HS-5 (cell line): ENCODE results near the gene ANKS6.

ENCODE experiments used
- DNase-seq: peaks from one replicate; pipeline ENCODE4 v3.0.0-alpha.2; 2012; ENCODE audit warnings: low read depth

Gene ANKS6

DNA sequence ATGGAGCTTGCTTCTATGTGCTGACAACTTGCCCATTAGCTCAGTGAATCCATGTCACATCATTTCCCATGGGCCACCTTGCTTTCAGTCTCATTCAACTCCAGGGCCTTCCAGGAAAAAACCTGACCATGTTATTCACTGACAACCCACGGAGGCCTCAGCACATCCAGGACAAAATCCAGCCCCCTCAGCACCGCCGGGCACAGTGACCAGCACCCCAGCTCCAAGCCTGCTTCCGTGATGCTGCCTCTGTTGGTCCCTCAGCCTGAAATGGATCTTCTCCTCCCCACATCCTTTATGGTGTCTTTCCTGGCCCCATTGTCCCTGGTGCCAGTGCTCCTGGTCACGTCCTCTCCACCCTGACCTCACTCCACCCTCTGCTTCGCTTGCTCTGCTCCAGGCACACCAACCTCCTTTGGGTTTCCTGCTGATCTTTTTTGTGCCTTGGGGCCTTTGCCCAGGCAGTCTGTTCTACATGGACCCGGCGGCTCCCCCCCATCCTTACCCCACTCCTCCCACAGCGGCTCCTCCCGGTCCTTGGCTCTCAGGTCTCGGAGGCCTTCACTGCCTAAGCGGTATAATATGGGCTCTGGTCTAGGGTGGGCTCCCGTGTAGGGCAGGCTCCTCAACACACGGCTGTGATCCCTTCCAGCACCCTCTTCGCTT is 25.0 kb downstream of the ANKS6 start:
- no peak for DNase-seq

DNA sequence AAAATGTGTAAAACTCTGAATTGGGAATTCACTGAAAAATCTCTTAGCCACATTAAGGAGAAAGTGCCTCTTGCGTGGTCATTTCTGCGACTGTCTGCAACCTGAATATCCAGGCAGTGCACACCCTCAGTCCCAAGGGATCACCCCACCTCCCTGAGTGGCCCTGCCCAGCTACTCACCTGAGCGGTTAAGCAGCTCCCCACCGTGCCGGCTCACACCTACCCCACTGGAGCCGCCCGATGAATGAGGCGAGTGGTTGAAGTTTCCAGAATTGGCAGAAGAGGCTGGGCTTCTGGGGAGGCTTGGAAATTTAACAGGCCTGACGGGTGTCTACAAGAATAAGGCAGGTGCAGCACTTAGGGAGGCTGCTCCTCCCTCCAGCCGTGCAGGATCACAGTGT is 25.6 kb downstream of the ANKS6 start:
- no peak for DNase-seq

DNA sequence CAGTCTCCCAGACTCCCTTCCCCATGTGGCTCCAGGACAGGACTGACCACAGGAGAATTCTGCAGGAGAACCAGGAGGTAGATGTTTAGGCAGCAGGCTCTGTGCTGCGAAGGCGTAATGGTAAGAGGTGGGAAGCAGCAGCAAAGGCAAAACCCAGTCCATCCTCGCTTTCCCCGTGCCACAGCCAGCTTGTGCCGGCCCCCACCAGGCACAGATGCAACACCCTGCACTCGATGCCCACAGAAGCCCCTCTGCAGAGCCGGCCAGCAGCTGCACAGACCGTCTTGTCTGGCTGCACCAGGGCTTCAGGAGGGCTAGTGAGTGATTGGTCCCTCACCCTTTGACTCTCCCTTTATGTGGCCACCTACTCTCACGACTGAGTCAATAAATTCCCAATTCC is 28.0 kb downstream of the ANKS6 start:
- no peak for DNase-seq

DNA sequence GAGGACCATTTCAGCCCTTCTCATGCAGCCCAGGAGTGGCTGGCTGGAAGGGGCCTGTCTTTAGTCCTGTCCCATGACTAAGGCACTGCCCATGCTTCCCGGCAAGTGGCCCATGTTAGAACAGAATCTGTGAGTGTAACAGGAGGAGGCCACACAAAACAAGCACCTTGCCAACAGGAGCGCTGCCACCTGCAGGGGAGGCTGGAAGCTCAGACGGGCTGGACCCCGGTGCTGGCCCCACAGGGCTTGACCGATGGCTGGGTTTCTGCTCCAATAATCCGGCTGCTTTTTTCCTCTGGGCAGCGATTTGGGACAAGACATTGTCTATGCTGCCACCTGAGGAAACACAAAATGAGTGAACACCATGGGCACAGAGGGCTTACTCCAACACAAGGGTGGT is 28.4 kb downstream of the ANKS6 start:
- no peak for DNase-seq

DNA sequence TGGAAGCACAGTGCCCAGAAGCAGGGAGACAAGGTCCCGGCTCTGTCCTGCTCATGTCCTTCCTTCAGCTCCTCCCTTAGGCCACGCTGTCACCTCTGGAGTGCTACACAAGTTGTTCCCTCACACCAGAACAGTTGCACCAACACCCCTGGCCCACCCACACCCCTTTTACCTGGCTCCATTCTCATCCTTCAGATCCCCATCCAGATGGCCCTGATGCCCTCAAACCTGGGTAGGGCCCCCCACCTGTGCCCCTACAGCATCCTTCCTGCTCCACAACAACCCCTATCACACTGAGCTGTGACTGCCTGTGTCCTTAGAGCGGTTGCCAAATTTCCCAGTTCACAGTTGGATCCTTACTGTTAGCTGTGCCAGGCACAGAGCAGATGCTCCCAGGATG is 29.2 kb downstream of the ANKS6 start:
- DNase-seq: no peak

DNA sequence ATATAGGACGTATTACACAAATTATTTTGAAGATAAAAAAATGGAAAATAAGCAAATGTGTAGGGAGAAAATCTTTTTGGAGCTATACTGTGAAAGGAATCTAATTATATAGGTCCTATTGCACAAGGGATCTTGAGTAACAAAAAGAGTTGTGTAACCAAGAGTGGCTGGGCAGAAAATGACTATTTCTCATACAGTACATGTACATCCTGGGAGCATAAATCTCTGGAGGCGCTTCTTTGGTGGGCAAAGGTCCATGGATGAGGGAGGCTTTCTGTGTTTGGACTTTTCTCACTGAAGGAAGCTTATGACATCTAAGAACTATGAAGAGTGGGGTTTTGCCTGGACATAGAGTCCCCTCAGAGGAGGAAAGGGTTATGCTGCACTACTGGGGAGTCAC is 29.8 kb downstream of the ANKS6 start:
- no peak for DNase-seq

DNA sequence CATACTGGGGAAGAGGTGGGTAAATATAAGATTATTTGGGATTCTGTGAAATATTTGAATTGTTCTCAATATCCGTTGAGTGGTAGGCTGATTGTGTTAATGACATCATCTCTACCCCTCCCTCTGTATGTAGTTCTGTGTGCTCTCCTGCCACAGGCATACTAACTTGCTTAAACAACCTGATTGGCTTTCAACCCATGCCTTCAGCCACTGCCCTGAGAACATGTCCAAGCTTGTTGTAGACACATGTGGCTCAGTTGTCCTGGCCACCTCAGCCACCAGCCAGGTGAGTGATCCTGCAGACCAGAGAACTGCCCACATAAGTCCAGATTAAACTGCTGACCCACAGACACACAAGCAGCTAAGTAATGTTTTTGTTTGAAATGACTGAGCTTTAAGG is 31.1 kb downstream of the ANKS6 start:
- no peak for DNase-seq

DNA sequence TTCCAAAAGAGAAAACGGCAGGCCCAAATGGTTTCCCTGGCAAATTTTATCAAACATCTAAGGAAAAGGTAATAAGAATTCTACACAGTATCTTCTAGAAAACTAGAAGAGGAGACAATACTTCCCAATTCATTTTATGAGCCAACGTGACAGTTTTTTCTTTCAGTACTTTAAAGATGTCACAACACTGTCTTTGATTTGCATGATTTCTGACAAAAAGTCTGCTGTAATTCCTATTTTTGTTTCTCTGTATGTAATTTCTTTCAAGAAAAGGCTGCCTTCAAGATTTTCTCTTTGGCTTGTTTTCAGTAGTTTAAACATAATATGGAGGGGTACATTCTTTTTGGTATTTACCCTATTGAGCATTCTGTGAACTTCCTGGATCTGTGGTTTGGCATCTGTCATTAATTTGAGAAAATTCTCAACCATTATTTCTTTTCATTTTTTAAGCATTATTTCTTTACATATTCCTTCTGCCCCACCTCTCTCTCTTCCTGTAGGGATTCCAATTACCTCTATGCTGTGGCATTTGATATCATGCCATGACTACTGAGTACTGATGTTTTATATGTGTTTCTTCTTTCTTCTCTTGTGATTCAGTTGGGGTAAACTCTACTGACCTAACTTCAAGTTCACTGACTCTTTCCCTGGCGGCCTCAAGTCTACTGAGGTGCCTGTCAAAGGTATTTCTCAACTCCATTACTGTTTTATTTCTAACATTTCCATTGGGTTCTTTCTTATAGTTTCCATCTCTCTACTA is 32.2 kb downstream of the ANKS6 start:
- no peak for DNase-seq

DNA sequence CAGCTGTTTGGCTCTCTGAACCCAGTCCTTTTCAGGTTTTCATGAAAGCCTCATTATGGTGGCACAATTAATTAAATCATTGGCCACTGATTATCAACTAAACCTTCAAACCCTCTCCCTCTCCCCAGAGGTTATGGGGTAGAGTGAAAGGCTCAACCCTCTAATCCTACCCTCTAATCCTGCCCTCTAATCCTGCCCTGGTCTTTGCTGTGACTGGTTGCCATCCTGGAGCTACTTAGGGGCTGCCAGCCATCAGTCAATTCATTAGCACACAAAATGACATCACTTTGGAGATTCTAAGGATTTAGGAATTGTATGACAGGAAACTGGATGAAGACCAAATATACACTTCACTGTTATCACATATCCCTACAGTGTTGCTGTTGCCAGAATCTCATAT is 36.1 kb downstream of the ANKS6 start:
- no peak for DNase-seq

DNA sequence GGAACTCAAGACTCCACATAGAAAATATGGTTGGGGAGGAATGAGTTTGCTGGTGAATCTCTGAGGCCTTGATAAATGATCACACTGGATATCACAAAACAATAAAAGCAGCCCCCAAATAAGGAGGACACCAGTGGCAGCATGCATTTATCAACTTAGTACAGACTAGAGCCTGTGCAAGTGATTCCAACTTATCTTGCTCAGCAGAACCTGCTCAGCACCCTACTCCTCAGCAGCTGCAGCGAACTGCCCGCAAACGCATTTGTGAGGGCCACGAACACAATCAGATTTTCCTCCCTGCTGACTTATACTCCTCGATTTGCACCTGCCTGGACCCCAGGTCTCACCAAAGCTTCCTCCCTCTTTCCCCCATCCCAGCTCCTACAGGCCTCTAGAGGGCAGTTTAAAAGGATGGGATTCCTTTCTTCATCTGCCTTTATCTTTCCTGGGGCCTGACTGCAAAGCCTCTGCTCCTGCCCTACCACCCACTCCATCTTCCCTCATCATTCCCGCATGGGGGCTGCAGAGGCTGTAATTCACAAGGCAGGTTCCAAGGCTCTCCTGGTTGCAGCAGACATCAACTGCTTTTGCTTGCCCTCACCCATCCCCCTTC is 41.2 kb downstream of the ANKS6 start:
- no peak for DNase-seq

DNA sequence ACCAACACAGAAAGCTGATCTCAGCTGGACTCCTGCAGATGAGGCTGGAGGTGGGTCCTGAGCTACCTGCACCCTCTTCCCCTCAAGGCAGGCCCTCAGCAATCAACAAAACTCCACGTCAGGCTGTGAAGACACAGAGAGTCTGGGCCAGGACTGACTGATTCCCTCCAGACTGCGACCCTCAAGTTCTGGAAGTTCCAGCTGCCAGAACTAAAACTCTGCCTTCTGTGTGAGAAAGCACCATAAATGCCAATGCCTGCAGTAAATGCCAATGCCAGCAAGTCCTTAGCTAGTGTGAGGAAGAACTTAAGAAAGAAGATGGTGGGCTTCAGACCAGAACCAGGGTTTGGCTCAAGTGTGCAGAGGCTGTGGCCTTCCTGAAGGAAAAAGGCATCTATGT is 45.1 kb downstream of the ANKS6 start:
- no peak for DNase-seq

DNA sequence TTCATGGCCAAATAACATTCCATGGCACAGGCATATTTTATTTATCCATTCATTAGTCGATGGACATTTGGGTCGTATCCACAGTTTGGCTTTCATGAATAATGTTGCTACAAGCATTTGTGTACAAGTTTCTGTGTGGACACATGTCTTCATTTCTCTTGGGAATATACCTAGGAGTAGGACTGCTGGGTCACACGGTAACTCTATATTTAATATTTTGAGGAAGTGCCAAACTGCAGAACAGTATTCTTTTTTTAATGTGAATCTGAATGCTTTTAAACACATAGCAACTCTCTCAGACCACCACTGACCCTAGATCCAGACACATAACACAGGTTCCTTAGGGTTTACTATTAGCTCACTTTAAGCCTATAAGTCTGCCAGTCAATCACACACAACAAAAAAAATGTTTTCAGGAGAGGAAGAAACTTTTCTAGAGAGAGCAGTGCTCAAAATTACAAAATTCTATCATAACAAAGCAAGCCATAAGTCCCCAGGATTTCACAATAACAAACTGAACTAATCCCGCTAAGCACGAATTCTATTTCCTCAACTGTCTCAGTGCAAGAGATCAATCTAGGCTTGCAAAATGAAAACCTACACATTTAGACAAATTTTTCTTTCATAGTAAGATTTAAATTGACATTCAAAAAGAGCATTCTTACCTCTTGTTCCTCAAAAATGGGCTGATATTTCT is 45.8 kb downstream of the ANKS6 start:
- DNase-seq: no peak

DNA sequence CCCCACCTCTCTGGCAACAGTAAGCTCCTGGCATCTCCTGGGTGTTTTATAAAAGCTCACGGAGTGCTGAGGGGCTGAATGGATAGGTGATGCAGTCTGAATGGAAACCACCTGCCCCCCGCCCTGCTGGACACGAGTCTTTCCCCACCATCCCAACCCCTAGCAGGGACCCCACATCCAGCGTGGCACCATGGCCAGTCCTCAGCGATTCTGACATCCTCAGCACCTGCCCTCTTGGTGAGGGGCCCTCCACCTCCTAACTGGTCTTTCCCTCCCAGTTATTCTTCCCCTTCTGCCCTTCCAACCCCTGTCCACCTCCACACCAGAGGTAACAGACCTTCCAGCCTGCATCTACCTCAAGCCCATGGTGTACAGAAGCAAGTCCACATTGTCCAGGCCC is 48.9 kb downstream of the ANKS6 start:
- DNase-seq: no peak

DNA sequence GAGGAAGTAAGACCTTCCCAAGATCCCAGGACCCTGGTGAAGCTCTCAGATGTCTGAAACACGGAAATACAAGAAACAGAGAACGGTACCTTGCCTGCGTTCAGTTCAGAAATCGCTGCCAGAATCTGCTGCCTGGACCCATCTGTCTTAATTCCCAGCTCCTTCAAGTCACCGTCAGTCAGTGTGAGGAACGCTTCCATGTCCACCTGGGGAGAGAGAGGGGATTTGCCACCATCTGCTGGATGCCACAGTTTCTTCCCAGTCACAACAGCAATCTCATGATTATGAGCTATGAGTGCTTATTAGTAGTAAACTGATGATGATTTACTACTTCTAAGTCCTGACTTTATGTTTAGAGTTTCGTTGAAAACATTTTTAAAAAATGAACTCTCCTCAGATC is 50.9 kb downstream of the ANKS6 start:
- no peak for DNase-seq

DNA sequence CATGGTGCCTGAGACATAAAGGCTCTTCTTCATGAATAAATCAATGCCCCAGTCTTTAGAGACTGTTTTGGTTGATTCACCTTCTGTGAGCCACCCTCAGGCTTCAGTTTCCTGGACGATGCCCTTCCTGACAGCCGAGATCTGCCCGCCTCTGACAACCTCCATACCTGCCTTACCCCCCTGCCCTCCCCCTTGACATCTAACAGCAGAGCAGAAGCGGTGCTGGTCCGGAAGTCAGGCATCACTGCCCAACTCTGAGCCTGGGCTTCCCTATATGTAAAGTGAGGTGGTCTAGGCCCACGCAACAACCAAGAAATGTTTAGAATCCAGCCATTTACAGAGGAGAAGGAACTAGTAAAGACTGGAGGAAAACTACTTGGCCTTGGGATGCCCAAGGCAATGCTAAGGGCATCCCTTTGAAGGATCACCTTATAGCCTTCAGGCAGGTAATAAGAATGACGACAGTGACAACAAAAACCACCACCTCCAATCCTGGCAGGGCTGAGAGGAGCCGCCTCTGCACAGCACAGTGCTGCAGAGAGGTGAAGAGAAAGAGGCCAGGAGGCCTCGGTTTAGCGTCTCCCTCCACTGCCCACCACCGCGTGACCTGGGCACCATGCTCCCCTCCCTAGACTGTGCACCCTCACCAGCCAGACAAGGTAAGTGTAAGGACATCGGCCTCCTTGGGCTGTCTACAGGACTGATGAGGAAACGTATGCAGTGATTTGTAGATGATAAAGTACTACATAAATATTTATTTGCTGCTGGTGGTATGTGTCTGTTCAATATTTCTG is 52.3 kb downstream of the ANKS6 start:
- no peak for DNase-seq

DNA sequence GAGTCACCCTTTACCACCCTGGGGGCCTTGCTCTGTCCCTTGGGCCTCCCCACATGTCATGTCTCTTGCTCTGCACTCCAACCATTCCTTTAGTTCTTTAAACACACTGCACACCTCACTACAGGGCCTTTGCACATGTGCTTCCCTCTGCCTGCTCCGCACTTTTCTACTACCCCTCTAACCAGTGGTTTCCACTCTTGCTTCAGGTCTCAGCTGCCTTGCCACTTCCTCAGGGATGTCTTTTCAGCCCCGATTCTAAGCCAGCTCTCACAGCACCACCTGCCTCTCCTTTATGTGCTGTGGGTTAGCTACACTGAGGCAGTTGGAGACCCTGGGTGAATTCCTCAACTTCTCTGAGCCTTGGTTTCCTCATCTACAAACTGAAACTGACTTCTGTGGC is 53.0 kb downstream of the ANKS6 start:
- DNase-seq: no peak

DNA sequence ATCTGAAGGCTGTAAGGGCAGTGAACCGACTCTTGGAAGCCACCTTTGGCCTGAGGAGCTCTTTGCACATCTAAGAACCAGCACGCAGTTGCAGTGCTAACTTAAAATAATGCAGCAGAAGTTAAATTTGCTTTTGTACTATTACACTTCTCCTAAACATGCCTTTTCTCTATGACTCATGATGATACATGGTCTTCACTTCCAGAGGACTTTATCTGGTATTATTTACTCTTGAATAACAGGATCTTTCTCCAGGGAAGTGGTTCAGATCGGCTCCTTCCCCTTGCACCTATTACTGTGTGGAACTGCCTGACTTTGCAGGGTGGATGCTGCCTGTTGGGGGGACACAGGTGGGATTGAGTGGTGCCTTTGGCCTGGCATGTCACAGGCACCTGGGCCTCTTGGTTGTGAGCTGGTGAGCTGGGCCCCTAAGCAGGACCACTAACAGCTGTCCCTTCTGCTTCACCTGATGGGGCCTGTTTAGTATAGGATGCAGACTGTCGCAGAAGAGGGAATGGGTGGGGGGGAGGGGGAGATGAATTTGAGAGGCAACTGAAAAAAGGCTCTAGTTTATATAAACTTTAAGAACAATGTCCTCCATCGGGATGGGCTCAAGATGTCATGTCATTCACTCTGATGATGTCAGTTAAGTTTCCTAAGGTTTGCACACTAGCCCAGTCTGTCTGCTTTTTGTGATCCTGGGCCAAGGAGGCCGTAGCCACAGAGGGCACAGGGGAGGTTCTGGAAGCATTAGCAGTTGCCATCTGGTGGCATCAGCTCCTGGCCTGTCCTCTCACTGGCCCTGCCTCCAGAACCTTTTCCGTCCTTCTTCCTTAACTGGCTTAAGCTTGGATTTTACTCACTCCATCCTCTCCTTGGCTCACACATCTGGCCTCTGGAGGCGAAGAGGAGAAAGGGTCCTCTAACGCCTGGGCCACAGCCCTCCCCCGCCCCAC is 53.8 kb downstream of the ANKS6 start:
- no peak for DNase-seq

DNA sequence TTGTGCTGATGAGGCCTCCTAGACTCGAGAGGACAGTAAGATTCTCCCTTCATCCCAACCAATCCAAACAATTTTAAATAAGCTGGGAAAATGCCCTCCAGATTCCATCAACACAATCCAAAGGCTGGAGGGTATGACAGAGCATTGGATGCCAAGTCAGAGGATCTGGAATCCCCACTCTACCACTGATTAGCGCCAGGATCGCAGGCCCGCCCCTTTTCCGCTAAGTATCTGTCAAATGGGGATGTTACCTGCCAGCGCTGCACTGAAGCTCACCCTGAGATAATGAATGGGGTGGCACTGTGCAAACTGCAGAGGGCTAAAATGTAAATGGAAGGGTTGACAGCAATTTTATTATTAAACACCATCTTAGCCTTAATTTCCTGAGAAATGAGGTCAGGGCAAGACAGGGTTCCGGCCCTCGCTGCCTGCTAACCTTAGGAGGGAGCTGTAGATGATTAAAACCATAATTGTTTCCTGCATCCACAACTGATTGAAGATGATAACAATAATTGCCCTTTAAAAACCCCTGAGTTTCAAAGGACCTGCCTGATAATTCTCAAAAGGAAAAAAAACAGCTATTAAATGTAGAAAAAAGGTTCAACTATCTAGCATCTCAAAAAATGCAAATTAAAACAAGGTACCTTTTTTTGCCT is 56.0 kb downstream of the ANKS6 start:
- DNase-seq: no peak

DNA sequence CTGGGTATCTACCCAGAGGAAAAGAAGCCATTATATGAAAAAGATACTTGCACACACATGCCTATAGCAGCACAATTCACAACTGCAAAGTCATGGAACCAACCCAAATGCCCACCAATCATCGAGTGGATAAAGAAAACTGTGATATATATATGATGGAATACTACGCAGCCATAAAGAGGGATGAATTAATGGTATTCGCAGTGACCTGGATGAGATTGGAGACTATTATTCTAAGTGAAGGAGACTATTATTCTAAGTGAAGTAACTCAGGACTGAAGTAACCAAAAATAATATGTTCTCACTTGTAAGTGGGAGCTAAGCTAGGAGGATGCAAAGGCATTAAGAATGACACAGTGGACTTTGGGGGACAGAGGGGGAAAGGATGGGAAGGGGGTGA is 57.6 kb downstream of the ANKS6 start:
- no peak for DNase-seq

DNA sequence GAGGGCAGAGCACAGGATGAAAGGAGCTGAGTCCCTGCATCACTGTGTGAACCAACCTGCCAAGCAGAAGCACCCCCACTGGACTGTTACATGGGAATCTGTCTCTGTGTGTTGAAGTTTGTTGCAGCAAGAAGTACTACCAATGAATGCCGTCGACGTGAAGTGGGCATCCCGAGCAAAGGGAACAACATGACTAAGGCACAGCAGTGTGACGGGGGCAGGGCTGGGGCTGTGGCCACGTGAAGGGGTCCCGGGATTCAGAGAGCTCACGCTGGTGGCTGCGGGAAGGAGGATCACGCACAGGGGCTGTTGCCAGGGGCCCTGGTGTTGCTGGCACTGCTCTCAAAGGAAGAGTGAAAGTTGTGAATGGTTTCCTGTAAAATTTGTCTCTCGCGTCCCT is 60.1 kb downstream of the ANKS6 start:
- no peak for DNase-seq
